Tibial artery (tissue), 4 donors: ENCODE results near the gene CACNA1C.
A peak's percentile ranks its signal among the peaks of the same experiment; 100 is the strongest.

Source experiments
- DNase-seq, 2 donors: peaks; one replicate each; pipeline ENCODE4 v3.0.0-alpha.2; 2019
- H3K27ac ChIP-seq, 2 donors: fragments of 200-600 bp; sonication (generic) in 1 of 2; 1 replicate in 1 of 2; 2 replicates in 1 of 2; pipeline ENCODE4 v1.5.1; 2018 to 2019; ENCODE audit warnings: mild to moderate bottlenecking in 1 of 2
- H3K27me3 ChIP-seq, 2 donors: fragments of 200-600 bp; sonication (generic) in 1 of 2; one replicate each; pipeline versions ENCODE4 v1.5.1 to v1.6.0; 2016 to 2019
- H3K36me3 ChIP-seq, 3 donors: fragments of 200-600 bp; sonication (generic) in 2 of 3; one replicate each; pipeline ENCODE4 v1.5.1; 2016 to 2019; ENCODE audit warnings: mild to moderate bottlenecking in 2 of 3
- H3K4me1 ChIP-seq, 4 donors: fragments of 200-600 bp; sonication (generic) in 2 of 4; 1 replicate in 3 of 4; 2 replicates in 1 of 4; pipeline ENCODE4 v1.5.1; 2016 to 2019
- H3K4me3 ChIP-seq, 2 donors: fragments of 200-600 bp; sonication (generic) in 1 of 2; 1 replicate in 1 of 2; 2 replicates in 1 of 2; pipeline ENCODE4 v1.5.1; 2018 to 2019; ENCODE audit warnings: mild to moderate bottlenecking in 2 of 2
- H3K9me3 ChIP-seq, 3 donors: fragments of 200-600 bp; sonication (generic) in 1 of 3; one replicate each; pipeline ENCODE4 v1.5.1; 2016 to 2019
- CTCF ChIP-seq, 2 experiments: fragments of 200-600 bp in 1 of 2; fragments of 450-650 bp in 1 of 2; IDR thresholded peaks; one replicate each; pipeline ENCODE4 v1.5.1; 2017 to 2019; ENCODE audit warnings: antibody characterized with exemption in 2 of 2, mild to moderate bottlenecking in 1 of 2, moderate library complexity in 1 of 2
- intact Hi-C: fragments of 100-400 bp; cut with DNase I; formaldehyde crosslinking; loops from one replicate; pipeline ENCODE4 v1.15.0; 2023; ENCODE audit warnings: low total_unique reads

The CACNA1C gene

GRCh38 chr12:2653461-2653965 is 600.7 kb downstream of the CACNA1C start:
- TF ChIP-seq CTCF (IDR thresholded peaks at IDR 0.05): no peak
- H3K27me3 ChIP-seq: no peaks in the 10 kb centered on the region
- DNase-seq: peak in 1 of 2 donors; percentile 11
- no peak overlapping the region for H3K4me3 ChIP-seq
- H3K36me3 ChIP-seq: peaks cover 63 to 70% (median 69%) of the 10 kb centered on the region in 3 donors
- intact Hi-C loops: no loop called here
- no peak overlapping the region for H3K27ac ChIP-seq
- no peaks in the 10 kb centered on the region for H3K4me1 ChIP-seq
- H3K9me3 ChIP-seq: no peaks in the 10 kb centered on the region

GRCh38 chr12:2654311-2654710 is 601.5 kb downstream of the CACNA1C start:
- no peak for TF ChIP-seq CTCF (IDR thresholded peaks at IDR 0.05)
- peaks cover 68 to 76% (median 75%) of the 10 kb centered on the region in 3 donors for H3K36me3 ChIP-seq
- no peak for DNase-seq

GRCh38 chr12:2654741-2655140 is 602.0 kb downstream of the CACNA1C start:
- TF ChIP-seq CTCF (IDR thresholded peaks at IDR 0.05): no peak
- no peak overlapping the region for H3K27ac ChIP-seq
- no peak for DNase-seq

More at GRCh38 chr12:2654311-2654710, 601.5 kb downstream of the CACNA1C start:
- no peak overlapping the region for H3K27ac ChIP-seq
- H3K4me1 ChIP-seq: no peaks in the 10 kb centered on the region
- intact Hi-C loops: no loop called here
- no peaks in the 10 kb centered on the region for H3K9me3 ChIP-seq
- H3K27me3 ChIP-seq: no peaks in the 10 kb centered on the region
- no peak overlapping the region for H3K4me3 ChIP-seq

GRCh38 chr12:2662524-2662923 is 609.7 kb downstream of the CACNA1C start:
- Histone ChIP-seq H3K36me3 (peaks cover 56 to 85% (median 62%) of the 10 kb centered on the region in 3 donors), H3K27ac (no peak overlapping the region), H3K9me3 (no peaks in the 10 kb centered on the region), H3K4me1 (no peaks in the 10 kb centered on the region), H3K27me3 (no peaks in the 10 kb centered on the region), H3K4me3 (no peak overlapping the region)
- DNase-seq: no peak
- intact Hi-C loops: no loop called here
- no peak for TF ChIP-seq CTCF (IDR thresholded peaks at IDR 0.05)

More at GRCh38 chr12:2654741-2655140, 602.0 kb downstream of the CACNA1C start:
- Histone ChIP-seq H3K27me3 (no peaks in the 10 kb centered on the region), H3K4me1 (no peaks in the 10 kb centered on the region), H3K36me3 (peaks cover 72 to 79% (median 79%) of the 10 kb centered on the region in 3 donors), H3K9me3 (no peaks in the 10 kb centered on the region), H3K4me3 (no peak overlapping the region)
- intact Hi-C loops: no loop called here

GRCh38 chr12:2664721-2665577 is 612.2 kb downstream of the CACNA1C start:
- peaks cover 62 to 89% (median 63%) of the 10 kb centered on the region in 3 donors for H3K36me3 ChIP-seq
- peak in 1 of 2 donors; percentile 62 for DNase-seq
- intact Hi-C loops: no loop called here
- no peak overlapping the region for H3K4me3 ChIP-seq
- H3K27me3 ChIP-seq: no peaks in the 10 kb centered on the region
- no peak overlapping the region for H3K27ac ChIP-seq
- H3K4me1 ChIP-seq: no peaks in the 10 kb centered on the region
- TF ChIP-seq CTCF (IDR thresholded peaks at IDR 0.05): no peak
- no peaks in the 10 kb centered on the region for H3K9me3 ChIP-seq
